SK-N-MC (cell line): ENCODE data around the gene AK1.

Source experiments
- EZH2 ChIP-seq: fragments of 200-600 bp; sonication (generic); IDR thresholded peaks from one replicate; pipeline ENCODE4 v1.6.1; 2017; ENCODE audit warnings: antibody characterized with exemption
- POLR2AphosphoS5 ChIP-seq: IDR thresholded peaks from 2 replicates; pipeline ENCODE4 v1.6.1; 2012; ENCODE audit warnings: mild to moderate bottlenecking, low read depth, low read length, borderline replicate concordance

DNA sequence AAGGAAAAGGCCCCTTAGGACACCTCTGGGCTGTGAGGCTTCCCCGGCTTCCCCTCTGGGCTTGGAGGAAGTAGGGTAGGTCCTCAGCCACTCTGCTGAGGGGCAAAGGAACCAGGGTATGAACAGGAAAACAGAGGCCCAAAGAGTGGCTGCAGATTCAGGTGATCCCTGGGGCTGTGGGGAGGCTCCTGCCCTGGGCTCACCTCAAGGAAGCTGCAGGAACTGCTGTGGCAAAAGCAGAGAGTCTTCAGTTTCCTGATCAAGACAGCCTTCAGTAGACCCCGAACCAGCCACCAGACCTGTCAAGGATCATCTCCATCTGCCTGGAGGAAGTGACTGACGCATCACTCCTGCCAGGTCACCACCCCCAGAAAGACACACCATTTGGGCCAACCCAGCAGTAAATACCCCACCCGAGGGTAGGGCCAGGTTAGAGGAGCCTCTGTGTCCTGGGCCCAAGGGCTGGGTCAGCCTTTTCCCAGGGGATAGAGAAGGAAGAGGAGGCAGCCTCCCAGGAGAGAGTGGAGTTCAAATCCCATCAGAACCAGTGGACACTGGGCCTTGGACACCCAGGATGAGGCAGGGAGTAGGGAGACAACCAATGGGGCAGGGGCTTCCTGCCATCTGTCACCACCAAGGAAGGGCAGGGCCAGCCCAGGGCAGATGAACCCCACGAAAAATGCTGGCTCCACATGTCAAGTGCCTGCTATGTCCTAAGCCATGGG lies 27.7 kb upstream of the AK1 start:
- TF ChIP-seq EZH2 (no peak), POLR2AphosphoS5 (no peak)
